AG10803 (cell line): Measurements from ENCODE around the gene IL20.

Source experiments
- DNase-seq: peaks from one replicate; pipeline ENCODE4 v3.0.0; 2010; ENCODE audit warnings: low read depth
- H3K4me3 ChIP-seq: 2 replicates; pipeline ENCODE4 v1.5.1; 2011; ENCODE audit warnings: mild to moderate bottlenecking, low read length, control low read depth
- TF ChIP-seq, protein P1 (sequence below): conservative IDR thresholded peaks from 2 replicates; pipeline ENCODE4 v1.5.1; 2011; ENCODE audit warnings: mild to moderate bottlenecking, low read length, control low read depth, inconsistent platforms

Gene IL20

DNA sequence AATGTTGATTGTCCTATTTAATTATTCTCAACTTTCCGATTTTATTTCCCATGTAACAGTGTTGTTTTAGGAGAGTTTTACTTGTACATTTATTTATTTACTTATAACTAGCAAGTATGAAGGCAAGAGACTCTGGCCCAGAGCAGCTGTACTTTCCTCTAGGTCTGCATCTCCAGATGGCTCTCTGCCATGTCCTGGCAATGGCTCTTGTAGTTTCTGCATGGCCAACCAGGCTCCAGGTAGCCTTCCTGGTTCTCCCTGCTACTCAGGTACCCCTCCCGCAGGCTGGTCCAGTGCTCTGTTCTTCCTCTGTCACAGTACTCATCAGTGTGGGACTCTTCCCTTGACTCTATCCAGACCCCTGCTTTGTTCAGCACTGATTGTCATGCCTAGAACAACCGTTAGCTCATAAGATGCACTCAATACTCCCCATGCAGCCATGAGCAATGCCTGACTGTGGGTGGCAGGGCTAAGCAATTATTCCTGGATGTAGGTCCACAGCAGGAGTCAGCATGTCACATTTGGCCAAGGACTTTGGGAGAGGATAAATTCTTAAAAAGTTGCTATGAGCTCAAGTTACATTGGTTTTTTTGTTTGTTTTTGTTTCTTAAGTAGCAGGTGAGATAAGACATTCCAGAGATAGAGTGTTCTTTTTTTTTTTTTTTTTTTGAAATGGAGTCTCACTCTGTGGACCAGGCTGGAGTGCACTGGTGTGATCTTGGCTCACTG, 10.9 kb upstream of the IL20 start:
- TF ChIP-seq, protein P1, sequence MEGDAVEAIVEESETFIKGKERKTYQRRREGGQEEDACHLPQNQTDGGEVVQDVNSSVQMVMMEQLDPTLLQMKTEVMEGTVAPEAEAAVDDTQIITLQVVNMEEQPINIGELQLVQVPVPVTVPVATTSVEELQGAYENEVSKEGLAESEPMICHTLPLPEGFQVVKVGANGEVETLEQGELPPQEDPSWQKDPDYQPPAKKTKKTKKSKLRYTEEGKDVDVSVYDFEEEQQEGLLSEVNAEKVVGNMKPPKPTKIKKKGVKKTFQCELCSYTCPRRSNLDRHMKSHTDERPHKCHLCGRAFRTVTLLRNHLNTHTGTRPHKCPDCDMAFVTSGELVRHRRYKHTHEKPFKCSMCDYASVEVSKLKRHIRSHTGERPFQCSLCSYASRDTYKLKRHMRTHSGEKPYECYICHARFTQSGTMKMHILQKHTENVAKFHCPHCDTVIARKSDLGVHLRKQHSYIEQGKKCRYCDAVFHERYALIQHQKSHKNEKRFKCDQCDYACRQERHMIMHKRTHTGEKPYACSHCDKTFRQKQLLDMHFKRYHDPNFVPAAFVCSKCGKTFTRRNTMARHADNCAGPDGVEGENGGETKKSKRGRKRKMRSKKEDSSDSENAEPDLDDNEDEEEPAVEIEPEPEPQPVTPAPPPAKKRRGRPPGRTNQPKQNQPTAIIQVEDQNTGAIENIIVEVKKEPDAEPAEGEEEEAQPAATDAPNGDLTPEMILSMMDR, result no peak
- DNase-seq, result no peak

DNA sequence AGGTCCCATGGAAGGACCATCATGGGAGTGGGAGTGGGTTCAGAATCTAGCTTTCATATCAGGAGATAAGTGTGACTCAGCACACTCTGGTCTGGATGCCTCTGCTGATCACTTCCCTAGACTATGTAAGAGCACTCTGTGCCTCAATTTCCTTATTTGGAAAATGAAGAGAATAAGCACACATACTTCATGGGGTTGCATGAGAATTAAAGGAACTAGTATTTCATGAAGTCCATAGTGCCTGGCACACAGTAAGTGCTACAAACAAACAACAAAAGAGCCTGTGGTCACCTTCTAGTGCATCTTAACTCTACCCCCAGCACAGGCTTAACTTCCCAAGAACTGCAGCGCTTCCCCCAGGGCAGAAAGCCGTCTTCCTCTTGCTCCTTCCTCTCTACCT, 9.6 kb upstream of the IL20 start:
- DNase-seq, result no peak
- TF ChIP-seq, protein P1, result no peak
- no peak overlapping the region for H3K4me3 ChIP-seq

More for the DNA sequence above, 10.9 kb upstream of the IL20 start:
- no peak overlapping the region for H3K4me3 ChIP-seq

DNA sequence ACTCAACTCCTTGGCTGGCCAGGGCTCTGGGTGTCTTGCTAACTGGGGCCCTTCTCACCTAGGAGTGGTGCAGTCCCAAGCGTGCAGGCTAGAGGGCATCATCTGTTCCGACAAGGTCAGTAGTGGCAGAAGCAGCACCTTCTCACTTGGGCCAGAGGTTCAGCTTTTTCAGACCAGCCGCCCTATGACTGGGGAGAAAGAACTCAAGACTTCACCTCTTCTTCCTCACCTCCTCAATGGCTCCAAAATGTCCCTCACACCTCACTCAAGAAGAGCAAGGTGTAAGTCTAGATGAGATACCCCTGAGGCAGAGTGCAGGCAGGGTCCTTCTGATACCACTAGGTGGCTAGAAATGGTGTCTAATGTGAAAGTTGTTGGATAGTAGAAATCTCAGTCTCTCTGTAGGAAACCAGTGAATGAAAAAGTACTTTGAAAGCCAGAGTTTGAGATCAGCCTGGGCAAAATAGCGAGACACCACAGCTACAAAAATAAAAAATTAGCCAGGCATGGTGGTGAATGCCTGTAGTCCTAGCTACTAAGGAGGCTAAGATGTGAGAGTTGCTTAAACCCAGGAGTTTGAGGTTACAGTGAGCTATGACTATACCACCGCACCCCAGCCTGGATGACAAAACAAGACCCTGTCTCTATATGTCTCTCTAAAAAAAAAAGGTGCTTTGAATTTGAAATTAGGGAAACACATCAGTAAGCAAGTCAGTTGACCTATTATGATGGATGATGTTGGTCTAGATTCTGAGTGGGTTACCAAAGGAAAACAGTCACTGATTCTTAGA, 8.6 kb upstream of the IL20 start:
- TF ChIP-seq, protein P1, result peak; percentile 48
- no peak for DNase-seq
- no peak overlapping the region for H3K4me3 ChIP-seq

DNA sequence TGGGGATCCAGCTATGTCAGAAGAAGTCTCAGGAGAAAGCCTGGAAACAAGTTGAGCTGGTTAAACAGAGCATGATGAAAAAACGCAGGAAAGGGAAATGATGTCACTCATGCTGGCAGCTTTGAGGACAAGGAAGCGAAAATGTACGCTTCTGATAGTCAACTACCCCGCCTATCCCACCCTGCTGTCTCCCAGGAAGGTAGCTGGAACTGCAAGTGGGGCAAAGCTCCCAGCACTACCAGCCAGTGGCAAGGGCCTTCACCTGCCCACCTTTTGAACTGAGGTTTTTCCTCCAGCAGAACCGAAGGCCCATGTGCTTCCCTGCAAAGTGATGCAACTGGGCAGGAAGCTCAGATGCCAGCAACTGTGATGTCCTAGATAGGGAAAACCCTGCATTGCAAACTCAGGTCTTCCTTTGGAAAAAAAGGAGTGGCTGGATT, 6.3 kb upstream of the IL20 start:
- TF ChIP-seq, protein P1, result no peak
- no peak for DNase-seq
- no peak overlapping the region for H3K4me3 ChIP-seq

DNA sequence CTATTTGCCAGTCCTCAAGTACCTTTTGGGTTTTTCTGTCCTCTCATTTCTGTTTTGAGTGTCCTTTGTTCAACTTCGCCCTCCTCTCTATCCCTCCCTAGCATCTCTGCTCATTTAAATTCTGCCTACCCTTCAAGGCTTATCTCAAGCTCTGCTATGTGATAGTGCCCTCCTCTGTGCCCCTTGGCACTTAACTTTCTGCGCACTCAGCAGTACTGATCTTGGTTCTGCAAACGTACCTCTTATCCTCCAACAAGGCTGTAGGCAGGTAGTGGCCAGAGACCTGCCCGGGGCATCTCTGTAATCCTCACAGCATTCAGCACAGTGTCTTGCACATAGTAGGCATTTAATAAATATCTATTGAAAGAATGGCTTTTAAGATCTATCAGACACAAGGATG, 5.3 kb upstream of the IL20 start:
- H3K4me3 ChIP-seq, result no peak overlapping the region
- TF ChIP-seq, protein P1, result no peak
- no peak for DNase-seq

DNA sequence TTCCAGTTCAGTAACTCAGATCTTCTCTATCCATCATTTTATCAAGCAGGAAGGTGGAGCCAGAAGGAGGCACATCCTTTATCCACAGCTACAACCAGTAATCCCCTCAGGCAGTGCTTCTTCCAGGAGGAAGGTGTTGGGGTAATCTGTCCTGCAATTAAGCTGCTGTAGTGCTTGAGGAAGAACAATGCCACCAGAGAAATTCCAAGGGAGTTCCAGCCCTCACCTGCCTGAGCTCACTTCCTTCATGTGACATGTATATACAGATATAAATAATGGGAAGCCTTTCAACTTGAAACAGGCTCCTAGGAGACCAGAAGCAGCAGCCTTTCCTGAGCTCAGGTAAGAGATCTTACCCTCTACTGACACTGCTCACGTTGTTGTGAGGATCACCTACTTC, 2.2 kb upstream of the IL20 start:
- H3K4me3 ChIP-seq, result no peak overlapping the region
- no peak for DNase-seq
- TF ChIP-seq, protein P1, result no peak

DNA sequence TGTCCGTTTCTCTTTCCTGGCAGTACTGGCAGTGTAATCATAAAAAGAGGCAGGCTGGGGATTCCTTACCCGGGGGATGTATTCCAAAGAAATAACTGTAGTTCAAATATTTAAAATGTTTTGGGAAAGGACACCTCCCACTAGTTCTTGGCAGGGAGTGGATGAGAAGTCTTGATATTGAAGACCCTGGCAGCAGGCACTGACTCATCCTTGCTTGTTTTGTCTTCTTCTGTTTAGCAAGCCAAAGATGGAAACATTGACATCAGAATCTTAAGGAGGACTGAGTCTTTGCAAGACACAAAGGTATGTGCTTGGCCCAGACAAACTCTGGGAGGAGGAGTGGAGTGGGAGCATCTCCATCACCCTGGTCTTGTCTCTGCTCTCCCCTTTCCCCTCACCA, 639 bp downstream of the IL20 start:
- TF ChIP-seq, protein P1, result no peak
- no peak overlapping the region for H3K4me3 ChIP-seq
- DNase-seq, result peak; percentile 66
